ENCODE data around the gene GRAMD1A.
"Not testable (repeated sequence)": the region's sequence is repeated elsewhere in the genome, so short reads cannot be mapped to it uniquely, and the experiment has no call there.

GRAMD1A gene

GRCh38 chr19:35038623-35039512 lies 38.7 kb downstream of the GRAMD1A start:
- DNase-seq = no peak

- no peak for DNase-seq
Observed at GRCh38 chr19:35039881-35040825, 40.0 kb downstream of the GRAMD1A start.

GRCh38 chr19:35040826-35041547 lies 40.9 kb downstream of the GRAMD1A start:
- no peak for DNase-seq

GRCh38 chr19:35041548-35042055 lies 41.5 kb downstream of the GRAMD1A start, which contains the start of gene HPN:
Gene HPN, plus strand, starts transcription at chr19:35041721. Its CDS starts 786 bp downstream, at chr19:35042507.
- DNase-seq = no peak

GRCh38 chr19:35042056-35042730 lies 42.1 kb downstream of the GRAMD1A start:
- no peak for DNase-seq

GRCh38 chr19:35042954-35043604 lies 43.0 kb downstream of the GRAMD1A start:
- no peak for DNase-seq

GRCh38 chr19:35043906-35044305 lies 43.8 kb downstream of the GRAMD1A start:
- no peak for DNase-seq

GRCh38 chr19:35044317-35045117 lies 44.4 kb downstream of the GRAMD1A start:
- no peak for DNase-seq

- DNase-seq = no peak
Observed at GRCh38 chr19:35045667-35046300, 45.7 kb downstream of the GRAMD1A start.

- no peak for DNase-seq
Observed at GRCh38 chr19:35046461-35046860, 46.3 kb downstream of the GRAMD1A start.

GRCh38 chr19:35048911-35049411 lies 48.8 kb downstream of the GRAMD1A start:
- DNase-seq = no peak

- no peak for DNase-seq
Observed at GRCh38 chr19:35049456-35049855, 49.3 kb downstream of the GRAMD1A start.

- DNase-seq = not testable (repeated sequence)
Observed at GRCh38 chr19:35050662-35051061, 50.5 kb downstream of the GRAMD1A start.

- DNase-seq = not testable (repeated sequence)
Observed at GRCh38 chr19:35051268-35051667, 51.1 kb downstream of the GRAMD1A start.

- no peak for DNase-seq
Observed at GRCh38 chr19:35051796-35052195, 51.7 kb downstream of the GRAMD1A start.

GRCh38 chr19:35052599-35053190 lies 52.6 kb downstream of the GRAMD1A start:
- DNase-seq = no peak

GRCh38 chr19:35053667-35054293 lies 53.7 kb downstream of the GRAMD1A start:
- DNase-seq = no peak

- no peak for DNase-seq
Observed at GRCh38 chr19:35054626-35055025, 54.5 kb downstream of the GRAMD1A start.

- no peak for DNase-seq
Observed at GRCh38 chr19:35055715-35056179, 55.6 kb downstream of the GRAMD1A start.
